HG03280 (cell line): Measurements from ENCODE around the gene PLCL1.
"Not testable (repeated sequence)": the region's sequence is repeated elsewhere in the genome, so short reads cannot be mapped to it uniquely, and the experiment has no call there.

Source experiments
- ATAC-seq: cut with Tn5 transposase; IDR thresholded peaks from one replicate; pipeline ENCODE4 v1.9.1; 2021; ENCODE audit warnings: mild to moderate bottlenecking, moderate library complexity; ENCODE audit not compliant: unreplicated experiment

The PLCL1 gene

GRCh38 chr2:197809064-197809463 lies 4.7 kb downstream of the PLCL1 start:
- ATAC-seq: no peak

GRCh38 chr2:197810016-197810415 lies 5.6 kb downstream of the PLCL1 start:
- ATAC-seq: no peak

DNA sequence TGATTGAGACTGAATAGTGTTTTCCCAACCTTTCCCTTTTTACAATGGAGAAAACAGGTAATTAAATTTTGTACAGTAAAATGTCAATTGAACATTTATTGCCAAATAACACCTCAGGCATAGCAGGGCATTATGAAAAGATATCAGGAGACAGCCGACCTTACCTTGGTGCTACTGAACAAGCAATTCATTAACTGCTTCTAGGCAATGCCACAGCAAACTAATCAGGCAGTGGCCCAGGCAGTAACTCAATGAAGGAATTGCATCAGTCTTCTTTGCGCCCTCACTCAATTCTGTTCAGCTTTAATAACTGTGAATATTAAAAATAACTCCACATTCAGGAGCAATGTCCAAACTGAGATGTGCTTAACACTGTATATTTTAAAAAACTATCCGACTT lies 6.1 kb downstream of the PLCL1 start:
- ATAC-seq: no peak

- ATAC-seq: peak; percentile 58
Measured at GRCh38 chr2:197813093-197813787, 8.8 kb downstream of the PLCL1 start.

DNA sequence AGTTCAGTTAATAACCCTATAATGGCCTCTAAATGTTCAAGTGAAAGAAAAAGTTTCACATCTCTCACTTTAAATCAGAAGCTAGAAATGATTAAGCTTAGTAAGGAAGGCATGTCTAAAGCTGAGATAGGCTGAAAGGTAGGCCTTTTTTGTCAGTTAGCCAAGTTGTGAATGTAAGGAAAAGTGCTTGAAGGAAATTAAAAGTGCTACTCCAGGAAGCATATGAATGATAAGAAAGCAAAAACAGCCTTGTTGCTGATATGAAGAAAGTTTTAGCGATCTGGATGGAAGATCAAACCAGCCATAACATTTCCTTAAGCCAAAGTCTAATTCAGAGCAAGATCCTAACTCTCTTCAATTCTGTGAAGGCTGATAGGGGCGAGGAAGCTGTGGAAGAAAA lies 10.1 kb downstream of the PLCL1 start:
- no peak for ATAC-seq

- ATAC-seq: no peak
Measured at GRCh38 chr2:197821550-197822289, 17.3 kb downstream of the PLCL1 start.

- no peak for ATAC-seq
Measured at GRCh38 chr2:197822333-197822732, 17.9 kb downstream of the PLCL1 start.

- ATAC-seq: no peak
Measured at GRCh38 chr2:197827618-197828017, 23.2 kb downstream of the PLCL1 start.

DNA sequence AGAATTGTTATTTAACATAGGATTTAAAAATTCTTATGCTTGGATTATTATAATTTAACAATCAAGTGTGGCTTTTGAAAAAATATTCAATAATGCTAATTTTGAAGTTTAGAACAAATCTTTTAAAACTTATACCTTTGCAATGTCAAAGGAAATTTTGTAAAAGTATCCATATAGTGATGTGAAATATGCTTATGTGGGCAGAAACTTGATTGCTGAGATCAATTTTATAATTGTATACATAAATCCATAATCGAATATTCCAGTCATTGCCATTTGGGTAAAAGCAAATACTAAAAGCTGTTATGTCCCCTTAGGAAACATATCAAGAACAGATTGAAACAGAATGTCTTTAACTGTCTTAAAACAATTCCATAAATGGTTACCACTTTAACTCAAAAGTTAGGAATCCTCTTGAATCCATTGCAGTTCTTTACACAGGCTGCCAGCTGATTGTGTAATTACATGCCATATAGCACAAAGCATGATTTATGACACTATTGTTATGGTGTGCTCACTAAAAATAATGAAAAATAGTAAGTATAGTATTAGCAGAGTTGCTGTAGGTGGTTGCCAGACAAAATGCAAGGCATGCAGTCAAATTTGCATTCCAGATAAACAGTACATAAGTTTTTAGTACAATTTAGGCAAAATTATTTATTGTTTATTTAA lies 24.2 kb downstream of the PLCL1 start:
- ATAC-seq: no peak

GRCh38 chr2:197834771-197835170 lies 30.4 kb downstream of the PLCL1 start:
- not testable (repeated sequence) for ATAC-seq

DNA sequence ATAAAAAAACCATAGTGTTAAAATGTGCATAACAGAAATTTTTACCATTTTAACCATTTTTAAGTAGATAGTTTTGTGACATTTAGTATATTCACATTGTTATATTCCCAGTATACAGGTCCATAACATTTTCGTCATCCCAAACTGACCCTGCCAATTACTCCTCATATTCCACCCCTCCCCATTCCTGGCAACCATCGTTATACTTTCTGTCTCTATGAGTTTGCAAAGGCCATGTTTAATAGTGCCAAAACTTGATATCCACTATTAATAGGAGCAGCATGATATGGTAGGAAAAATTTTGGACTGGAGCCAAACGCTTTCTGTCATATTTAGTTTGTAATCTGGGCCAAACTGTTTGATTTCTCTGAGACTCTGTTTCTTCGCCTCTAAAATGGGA lies 30.9 kb downstream of the PLCL1 start:
- ATAC-seq: no peak

GRCh38 chr2:197838036-197838435 lies 33.6 kb downstream of the PLCL1 start:
- peak; percentile 95 for ATAC-seq

DNA sequence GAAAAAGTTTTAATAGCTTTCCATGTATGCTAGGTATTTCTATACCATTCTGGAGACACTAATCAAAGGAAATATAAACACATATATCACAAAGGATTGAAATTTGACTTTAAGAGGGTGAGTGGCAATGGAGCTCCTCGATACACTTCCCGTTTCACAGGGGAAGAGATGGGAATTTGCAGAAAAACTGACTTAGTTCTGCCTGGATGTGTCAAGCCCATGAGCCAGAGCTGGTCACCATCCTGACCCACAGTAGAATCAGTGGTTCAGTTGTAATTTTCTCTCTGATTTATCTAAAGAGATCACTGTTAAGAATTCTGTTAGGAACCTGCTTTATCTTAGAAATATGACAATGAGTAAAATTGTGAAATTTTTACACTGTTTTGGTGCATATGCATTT lies 34.2 kb downstream of the PLCL1 start:
- peak; percentile 12 for ATAC-seq

DNA sequence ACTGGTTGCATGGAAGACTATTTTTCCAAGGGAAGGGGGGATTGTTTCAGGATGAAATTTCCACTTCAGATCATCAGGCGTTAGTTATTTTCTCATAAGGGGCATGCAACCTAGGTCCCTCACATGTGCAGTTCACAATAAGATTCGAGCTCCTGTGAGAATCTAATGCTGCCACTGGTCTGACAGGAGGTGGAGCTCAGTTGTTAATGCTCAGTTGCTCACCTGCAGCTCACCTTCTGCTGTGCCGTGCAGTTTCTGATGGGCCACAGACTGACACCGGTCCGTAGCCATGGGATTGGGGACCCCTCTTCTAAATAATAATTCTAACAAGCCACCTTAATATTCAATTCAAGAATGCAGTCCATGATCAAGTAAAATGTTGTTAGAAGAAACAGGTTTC lies 34.9 kb downstream of the PLCL1 start:
- ATAC-seq: no peak

DNA sequence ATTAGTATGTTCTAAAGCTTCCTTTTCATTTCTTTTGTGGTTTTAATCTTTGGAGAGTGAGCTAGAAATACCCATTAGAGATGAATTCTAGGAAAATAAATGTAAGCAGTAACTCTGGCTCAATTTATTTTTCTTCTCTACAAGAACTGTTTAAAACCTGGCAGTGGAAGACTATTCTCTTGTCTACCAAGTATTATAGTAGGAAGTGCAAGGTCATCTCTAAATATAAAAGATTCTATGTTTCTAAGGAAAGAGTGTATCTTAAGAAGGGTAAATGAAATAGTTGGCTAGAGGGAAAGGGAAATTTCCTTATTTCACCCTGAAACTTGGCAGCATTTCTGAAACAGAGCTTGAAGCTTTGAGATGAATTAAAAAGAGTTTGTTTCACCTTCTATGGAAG lies 35.5 kb downstream of the PLCL1 start:
- no peak for ATAC-seq

- ATAC-seq: no peak
Measured at GRCh38 chr2:197846128-197846527, 41.7 kb downstream of the PLCL1 start.

DNA sequence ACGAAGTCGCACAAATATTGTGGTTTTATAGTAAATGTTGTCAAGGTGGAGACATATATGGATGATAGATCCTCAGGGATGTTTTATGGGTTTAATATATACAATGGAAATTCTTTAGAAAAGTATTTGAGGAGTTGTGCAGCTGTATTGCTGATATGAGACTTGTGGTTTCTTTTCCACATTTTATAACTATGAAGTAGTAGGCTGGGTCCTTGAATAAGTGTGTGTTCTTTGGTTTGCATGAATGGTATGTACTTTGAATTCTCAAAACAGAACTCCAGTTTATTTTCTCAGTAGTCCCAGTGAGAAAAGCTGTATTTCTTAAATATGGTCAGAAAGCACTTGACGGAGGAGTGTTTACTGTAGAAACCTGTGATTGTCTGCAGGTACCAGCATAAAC lies 42.4 kb downstream of the PLCL1 start:
- ATAC-seq: no peak

- ATAC-seq: peak; percentile 58
Measured at GRCh38 chr2:197847651-197848401, 43.4 kb downstream of the PLCL1 start.

DNA sequence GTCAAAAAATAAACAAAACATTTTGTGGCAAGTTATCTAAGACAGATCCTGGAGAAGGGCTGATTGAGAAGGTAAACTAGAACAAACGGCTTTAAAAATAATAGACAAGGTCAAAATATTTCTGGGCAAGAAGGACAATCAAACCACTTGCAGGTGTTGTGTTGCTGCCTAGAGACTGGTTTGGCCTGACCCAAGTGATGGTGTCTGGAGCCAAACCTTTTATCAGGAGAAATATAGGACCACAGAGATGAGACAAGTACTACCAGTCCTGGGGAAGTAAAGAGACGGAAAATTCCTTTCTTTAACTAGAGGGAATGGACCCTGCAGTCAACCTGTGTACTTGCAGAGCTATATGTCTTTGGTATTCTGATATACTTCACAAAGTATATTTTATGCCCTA lies 44.2 kb downstream of the PLCL1 start:
- ATAC-seq: no peak

DNA sequence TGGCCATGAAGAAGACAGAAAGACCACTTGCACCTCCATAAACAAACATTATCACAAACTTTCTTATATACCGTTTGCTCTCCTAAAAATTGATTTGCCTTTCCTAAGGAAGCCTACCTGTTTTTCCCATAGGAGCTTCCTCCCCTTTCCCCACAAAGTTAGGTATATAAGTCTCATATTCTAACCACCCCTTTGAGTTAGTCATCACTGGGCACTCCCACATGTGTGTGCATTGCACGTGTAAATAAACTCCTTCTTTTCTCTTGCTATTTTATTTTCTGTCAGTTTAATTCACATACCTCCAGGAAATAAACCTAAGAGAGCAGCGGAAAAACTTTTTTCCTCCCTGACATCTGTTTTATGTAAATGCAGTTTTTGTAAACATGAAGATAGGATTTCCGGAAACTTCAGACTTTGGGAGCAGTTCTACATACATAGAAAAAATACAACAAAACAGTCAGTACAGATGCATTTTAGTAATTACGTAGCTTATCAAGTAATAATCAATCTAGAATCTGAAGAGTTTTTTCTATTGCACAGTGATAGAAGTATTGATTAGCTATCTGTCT lies 46.6 kb downstream of the PLCL1 start:
- no peak for ATAC-seq

DNA sequence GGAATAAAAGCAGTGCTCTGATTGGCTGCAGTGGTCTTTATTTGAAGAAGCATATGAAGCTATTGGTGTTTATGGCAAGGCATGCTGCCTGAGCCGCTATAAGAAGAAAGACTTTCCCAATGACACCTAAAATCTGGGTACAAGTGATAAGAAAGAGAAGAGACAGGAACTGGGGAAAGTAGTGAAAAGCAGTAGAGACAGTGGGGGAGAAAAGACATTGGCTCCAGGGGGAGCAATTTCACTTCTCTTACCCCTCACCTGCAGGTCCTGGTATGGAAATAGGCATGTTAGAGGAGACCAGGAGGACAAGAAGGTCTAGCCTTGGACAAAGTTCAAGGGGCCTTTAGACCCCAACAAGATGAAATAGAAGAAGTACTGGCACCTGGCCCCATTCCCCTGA lies 47.1 kb downstream of the PLCL1 start:
- no peak for ATAC-seq
